Uterus (tissue), 2 donors: ENCODE results near the gene BACE2.

Experiments
- POLR2A ChIP-seq, 2 donors: fragments of 450-650 bp; IDR thresholded peaks; one replicate each; pipeline ENCODE4 v1.6.1; 2016; ENCODE audit warnings: antibody characterized with exemption in 2 of 2, mild to moderate bottlenecking in 1 of 2, moderate library complexity in 1 of 2
- TF ChIP-seq, protein P1 (sequence below), 4 experiments: fragments of 200-600 bp in 2 of 4; fragments of 450-650 bp in 2 of 4; sonication (generic) in 2 of 4; IDR thresholded peaks; one replicate each; pipeline ENCODE4 v1.5.1; 2016 to 2019; ENCODE audit warnings: antibody characterized with exemption in 4 of 4, mild to moderate bottlenecking in 2 of 4, moderate library complexity in 1 of 4

GRCh38 chr21:41317063-41317392 is 149.1 kb downstream of the BACE2 start:
- TF ChIP-seq, protein P1, sequence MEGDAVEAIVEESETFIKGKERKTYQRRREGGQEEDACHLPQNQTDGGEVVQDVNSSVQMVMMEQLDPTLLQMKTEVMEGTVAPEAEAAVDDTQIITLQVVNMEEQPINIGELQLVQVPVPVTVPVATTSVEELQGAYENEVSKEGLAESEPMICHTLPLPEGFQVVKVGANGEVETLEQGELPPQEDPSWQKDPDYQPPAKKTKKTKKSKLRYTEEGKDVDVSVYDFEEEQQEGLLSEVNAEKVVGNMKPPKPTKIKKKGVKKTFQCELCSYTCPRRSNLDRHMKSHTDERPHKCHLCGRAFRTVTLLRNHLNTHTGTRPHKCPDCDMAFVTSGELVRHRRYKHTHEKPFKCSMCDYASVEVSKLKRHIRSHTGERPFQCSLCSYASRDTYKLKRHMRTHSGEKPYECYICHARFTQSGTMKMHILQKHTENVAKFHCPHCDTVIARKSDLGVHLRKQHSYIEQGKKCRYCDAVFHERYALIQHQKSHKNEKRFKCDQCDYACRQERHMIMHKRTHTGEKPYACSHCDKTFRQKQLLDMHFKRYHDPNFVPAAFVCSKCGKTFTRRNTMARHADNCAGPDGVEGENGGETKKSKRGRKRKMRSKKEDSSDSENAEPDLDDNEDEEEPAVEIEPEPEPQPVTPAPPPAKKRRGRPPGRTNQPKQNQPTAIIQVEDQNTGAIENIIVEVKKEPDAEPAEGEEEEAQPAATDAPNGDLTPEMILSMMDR (IDR thresholded peaks at IDR 0.05), result no peak
- no peak for TF ChIP-seq POLR2A (IDR thresholded peaks at IDR 0.05)
